Endothelial cell of umbilical vein (primary cell): ENCODE measurements around the gene ADARB1.

Source experiments
- GATA2 ChIP-seq: IDR thresholded peaks from 2 replicates; pipeline ENCODE4 v1.7.0; 2011; ENCODE audit warnings: low read depth, mild to moderate bottlenecking, moderate library complexity, mixed read lengths, low read length; ENCODE audit not compliant: insufficient read length, insufficient read depth
- POLR2A ChIP-seq: IDR thresholded peaks from 2 replicates; pipeline ENCODE4 v1.6.1; 2012; ENCODE audit warnings: low read depth, mild to moderate bottlenecking, control low read depth, low read length
- POLR2AphosphoS5 ChIP-seq: IDR thresholded peaks from 2 replicates; pipeline ENCODE4 v1.6.1; 2012; ENCODE audit warnings: low read depth, mild to moderate bottlenecking, control low read depth, low read length, moderate library complexity; ENCODE audit not compliant: insufficient read depth
- TF ChIP-seq, protein P1 (sequence below), 2 donors: IDR thresholded peaks; 1 replicate in 1 of 2; 2 replicates in 1 of 2; pipeline ENCODE4 v1.5.1; 2011; ENCODE audit warnings: low read length in 2 of 2, mild to moderate bottlenecking in 2 of 2, moderate library complexity in 2 of 2, control low read depth in 1 of 2, inconsistent platforms in 1 of 2, low read depth in 1 of 2; ENCODE audit not compliant: insufficient read depth in 1 of 2; ENCODE audit errors: extremely low read depth in 1 of 2

DNA sequence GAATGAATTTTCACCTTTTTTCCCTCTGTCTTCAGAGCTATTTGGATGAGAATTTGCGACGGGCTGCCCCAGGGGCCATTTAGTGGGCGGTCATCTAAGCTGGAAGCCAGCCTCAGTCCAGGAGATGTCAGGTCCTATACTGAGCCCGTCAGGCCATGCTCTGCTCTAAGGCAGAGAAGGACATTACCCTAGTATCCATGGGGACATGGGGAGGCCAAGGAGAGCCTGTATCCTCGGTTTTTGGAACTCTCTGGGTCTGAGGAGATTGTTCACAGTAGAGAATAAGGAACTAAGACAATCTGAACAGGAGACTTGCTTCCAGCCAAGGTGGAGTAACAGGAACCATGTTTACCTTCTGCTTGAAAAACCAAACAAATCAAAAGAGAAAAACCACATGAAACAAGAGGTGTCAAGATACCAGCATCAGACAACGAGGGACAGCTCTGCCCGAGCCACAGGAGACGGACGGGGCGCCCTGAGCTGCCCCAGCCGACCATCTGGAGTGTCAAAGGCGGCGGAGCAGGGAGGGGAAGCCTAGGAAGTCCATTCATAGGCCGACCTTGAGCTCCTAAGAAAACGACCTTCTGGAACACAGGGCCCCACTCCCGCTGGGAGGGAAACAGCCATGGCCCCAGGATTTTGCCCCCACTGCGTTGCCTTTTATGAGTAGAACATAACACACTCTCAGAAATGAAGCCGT is 20.0 kb upstream of the ADARB1 start:
- TF ChIP-seq, protein P1, sequence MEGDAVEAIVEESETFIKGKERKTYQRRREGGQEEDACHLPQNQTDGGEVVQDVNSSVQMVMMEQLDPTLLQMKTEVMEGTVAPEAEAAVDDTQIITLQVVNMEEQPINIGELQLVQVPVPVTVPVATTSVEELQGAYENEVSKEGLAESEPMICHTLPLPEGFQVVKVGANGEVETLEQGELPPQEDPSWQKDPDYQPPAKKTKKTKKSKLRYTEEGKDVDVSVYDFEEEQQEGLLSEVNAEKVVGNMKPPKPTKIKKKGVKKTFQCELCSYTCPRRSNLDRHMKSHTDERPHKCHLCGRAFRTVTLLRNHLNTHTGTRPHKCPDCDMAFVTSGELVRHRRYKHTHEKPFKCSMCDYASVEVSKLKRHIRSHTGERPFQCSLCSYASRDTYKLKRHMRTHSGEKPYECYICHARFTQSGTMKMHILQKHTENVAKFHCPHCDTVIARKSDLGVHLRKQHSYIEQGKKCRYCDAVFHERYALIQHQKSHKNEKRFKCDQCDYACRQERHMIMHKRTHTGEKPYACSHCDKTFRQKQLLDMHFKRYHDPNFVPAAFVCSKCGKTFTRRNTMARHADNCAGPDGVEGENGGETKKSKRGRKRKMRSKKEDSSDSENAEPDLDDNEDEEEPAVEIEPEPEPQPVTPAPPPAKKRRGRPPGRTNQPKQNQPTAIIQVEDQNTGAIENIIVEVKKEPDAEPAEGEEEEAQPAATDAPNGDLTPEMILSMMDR (IDR thresholded peaks at IDR 0.05; ENCODE audit: extremely low read depth in 1 of 2, insufficient read depth in 1 of 2, low read depth in 1 of 2, low read length in 2 of 2), result no peak
- no peak for TF ChIP-seq GATA2
- TF ChIP-seq POLR2A, result no peak
- TF ChIP-seq POLR2AphosphoS5, result no peak
